Retinal pigment epithelial cell (primary cell): Measurements from ENCODE around the gene LGALS3.

Experiments
- DNase-seq: peaks from one replicate; pipeline ENCODE4 v3.0.0-alpha.2; 2010; ENCODE audit warnings: low read depth
- H3K4me3 ChIP-seq: 2 replicates; pipeline ENCODE4 v1.5.1; 2011; ENCODE audit warnings: mild to moderate bottlenecking, low read length, control low read depth, moderate library complexity
- TF ChIP-seq, protein P1 (sequence below): conservative IDR thresholded peaks from 2 replicates; pipeline ENCODE4 v1.5.1; 2011; ENCODE audit warnings: low read depth, low read length, control low read depth, inconsistent platforms

The LGALS3 gene

GRCh38 chr14:55152052-55152753 lies 23.2 kb downstream of the LGALS3 start:
- no peak overlapping the region for H3K4me3 ChIP-seq
- TF ChIP-seq, protein P1, sequence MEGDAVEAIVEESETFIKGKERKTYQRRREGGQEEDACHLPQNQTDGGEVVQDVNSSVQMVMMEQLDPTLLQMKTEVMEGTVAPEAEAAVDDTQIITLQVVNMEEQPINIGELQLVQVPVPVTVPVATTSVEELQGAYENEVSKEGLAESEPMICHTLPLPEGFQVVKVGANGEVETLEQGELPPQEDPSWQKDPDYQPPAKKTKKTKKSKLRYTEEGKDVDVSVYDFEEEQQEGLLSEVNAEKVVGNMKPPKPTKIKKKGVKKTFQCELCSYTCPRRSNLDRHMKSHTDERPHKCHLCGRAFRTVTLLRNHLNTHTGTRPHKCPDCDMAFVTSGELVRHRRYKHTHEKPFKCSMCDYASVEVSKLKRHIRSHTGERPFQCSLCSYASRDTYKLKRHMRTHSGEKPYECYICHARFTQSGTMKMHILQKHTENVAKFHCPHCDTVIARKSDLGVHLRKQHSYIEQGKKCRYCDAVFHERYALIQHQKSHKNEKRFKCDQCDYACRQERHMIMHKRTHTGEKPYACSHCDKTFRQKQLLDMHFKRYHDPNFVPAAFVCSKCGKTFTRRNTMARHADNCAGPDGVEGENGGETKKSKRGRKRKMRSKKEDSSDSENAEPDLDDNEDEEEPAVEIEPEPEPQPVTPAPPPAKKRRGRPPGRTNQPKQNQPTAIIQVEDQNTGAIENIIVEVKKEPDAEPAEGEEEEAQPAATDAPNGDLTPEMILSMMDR, result no peak
- no peak for DNase-seq

GRCh38 chr14:55153951-55154350 lies 24.9 kb downstream of the LGALS3 start:
- DNase-seq, result no peak
- no peak overlapping the region for H3K4me3 ChIP-seq
- TF ChIP-seq, protein P1, result no peak

- TF ChIP-seq, protein P1, result no peak
- DNase-seq, result no peak
- H3K4me3 ChIP-seq, result no peak overlapping the region
Observed at GRCh38 chr14:55157080-55157479, 28.0 kb downstream of the LGALS3 start.

GRCh38 chr14:55158412-55158811 lies 29.4 kb downstream of the LGALS3 start:
- no peak overlapping the region for H3K4me3 ChIP-seq
- TF ChIP-seq, protein P1, result no peak
- DNase-seq, result no peak

DNA sequence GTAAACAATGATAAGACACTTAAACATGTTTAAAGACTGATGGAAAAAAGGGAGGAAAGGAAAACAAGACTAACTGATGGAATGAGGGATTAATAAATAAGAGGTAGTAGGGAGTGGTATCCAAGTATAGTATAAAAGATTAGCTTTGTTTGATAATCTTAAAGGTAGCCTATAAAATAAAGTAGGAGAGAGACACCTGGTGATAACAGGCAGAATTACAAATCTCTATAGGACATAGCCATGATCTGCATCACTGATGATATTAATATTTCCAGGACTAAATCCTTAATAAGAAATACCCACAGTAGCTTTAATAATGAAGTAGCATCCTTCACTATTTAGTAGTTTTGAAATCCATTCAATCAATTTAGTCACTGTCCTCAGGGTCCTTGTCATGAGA lies 31.9 kb downstream of the LGALS3 start:
- no peak overlapping the region for H3K4me3 ChIP-seq
- TF ChIP-seq, protein P1, result peak; percentile 59
- DNase-seq, result peak; percentile 16

GRCh38 chr14:55170526-55170925 lies 41.5 kb downstream of the LGALS3 start:
- no peak overlapping the region for H3K4me3 ChIP-seq
- DNase-seq, result no peak
- TF ChIP-seq, protein P1, result no peak

GRCh38 chr14:55180006-55180405 lies 51.0 kb downstream of the LGALS3 start:
- TF ChIP-seq, protein P1, result no peak
- DNase-seq, result no peak

More at GRCh38 chr14:55180006-55180405, 51.0 kb downstream of the LGALS3 start:
- no peak overlapping the region for H3K4me3 ChIP-seq
